Aorta (tissue), 5 donors: ENCODE results near the gene EIF3K. TPM values are rescaled to one million over a fixed set of nuclear protein-coding genes. Genes with fewer than 3 reads are reported as not detected.
"Not testable (repeated sequence)": the region's sequence is repeated elsewhere in the genome, so short reads cannot be mapped to it uniquely, and the experiment has no call there.

Experiments used
- ATAC-seq: fragments of 200-7000 bp; cut with Tn5 transposase; one replicate; pipeline ENCODE4 v1.9.1; 2022; ENCODE audit warnings: moderate library complexity; ENCODE audit not compliant: low FRiP score
- DNase-seq, 2 donors: peaks; one replicate each; pipeline ENCODE4 v3.0.0-alpha.2; 2020
- H3K27ac ChIP-seq, 2 donors: one replicate each; pipeline ENCODE4 v1.5.1; 2013; ENCODE audit warnings: low read length in 2 of 2, mild to moderate bottlenecking in 2 of 2, moderate library complexity in 2 of 2, control low read depth in 1 of 2, inconsistent platforms in 1 of 2, low read depth in 1 of 2
- H3K27me3 ChIP-seq, 2 donors: one replicate each; pipeline ENCODE4 v1.6.1; 2013; ENCODE audit warnings: control low read depth in 1 of 2, low read length in 1 of 2, mild to moderate bottlenecking in 1 of 2, moderate library complexity in 1 of 2; ENCODE audit not compliant: insufficient read depth in 2 of 2, control insufficient read depth in 1 of 2
- H3K36me3 ChIP-seq, 2 donors: one replicate each; pipeline ENCODE4 v1.6.1; 2013; ENCODE audit warnings: control low read depth in 1 of 2, low read length in 1 of 2, mild to moderate bottlenecking in 1 of 2; ENCODE audit not compliant: insufficient read depth in 2 of 2, control insufficient read depth in 1 of 2
- H3K4me1 ChIP-seq, 2 donors: one replicate each; pipeline ENCODE4 v1.6.1; 2013; ENCODE audit warnings: low read length in 2 of 2, control low read depth in 1 of 2, mild to moderate bottlenecking in 1 of 2, moderate library complexity in 1 of 2; ENCODE audit not compliant: insufficient read depth in 2 of 2, control insufficient read depth in 1 of 2
- H3K4me3 ChIP-seq, 2 donors: one replicate each; pipeline ENCODE4 v1.5.1; 2013; ENCODE audit warnings: low read length in 2 of 2, control low read depth in 1 of 2, mild to moderate bottlenecking in 1 of 2
- H3K9me3 ChIP-seq: one replicate; pipeline ENCODE4 v1.6.1; 2013; ENCODE audit warnings: mild to moderate bottlenecking, low read length; ENCODE audit not compliant: control insufficient read depth
- WGBS, 2 donors: extraction: QIAGEN DNeasy Blood & Tissue Kit; methylation state at CpG; one replicate each; pipeline ENCODE4 v1.1.7; 2013; 5-methylcytosine and 5-hydroxymethylcytosine counted together
- intact Hi-C, 2 donors: fragments of 100-400 bp; cut with DNase I; formaldehyde crosslinking; loops; one replicate each; pipeline versions ENCODE4 v1.14.2 to v1.15.0; 2022
- polyA plus RNA-seq, 2 donors: library from polyadenylated mRNA; stranded (reverse); fragments of 200-250 nt; gene quantifications; one replicate each; pipeline ENCODE4 v1.2.3, GENCODE V29; 2013
- total RNA-seq, 2 donors: library from RNA; stranded (reverse); fragmentation: NEBNext Ultra II Directional; extraction: Animal tissue kit (Norgen Biotek cat#: 25700); gene quantifications; one replicate each; pipeline ENCODE4 v1.2.1, GENCODE V29; 2021
- donor health status: healthy with polysubstance abuse.
- donor health status: Bipolar disorder and iron deficiency.
- donor health status: DM: no; HTN: no; CAD: no.
- donor health status: DM: no; HTN: no; CAD: no.
- donor health status: DM: yes; HTN: yes; CAD: no.

The EIF3K gene
- total and polyA plus RNA-seq, 4 donors: 171 to 445 (median 241) TPM

DNA sequence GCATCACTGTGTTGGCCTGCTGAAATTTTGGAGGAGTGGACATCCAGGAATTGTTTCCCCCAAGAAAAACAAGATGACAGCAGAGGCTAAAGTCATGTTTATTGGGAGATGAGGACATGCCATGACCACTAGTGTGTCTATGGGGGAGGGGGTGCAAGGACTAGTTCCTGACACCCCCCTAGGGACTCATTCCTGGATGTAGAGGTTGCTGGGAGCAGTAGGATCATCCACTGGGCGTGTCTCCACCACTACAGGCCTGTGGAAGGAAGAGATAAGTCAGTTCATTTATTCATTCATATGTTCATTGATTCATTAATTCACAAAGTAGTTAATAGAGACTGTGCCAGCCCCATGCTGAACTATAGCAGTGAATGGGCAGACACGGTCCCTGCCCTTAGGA lies 31.4 kb upstream of the EIF3K start:
- intact Hi-C loops: no loop called here
- 88 to 97% methylated on average over 2 of the region's 2 CpGs for WGBS, 2 donors
- H3K4me1 ChIP-seq: no peaks in the 10 kb centered on the region
- ATAC-seq (no peak), DNase-seq (no peak)
- H3K4me3 ChIP-seq: no peak overlapping the region
- no peak overlapping the region for H3K27ac ChIP-seq
- no peaks in the 10 kb centered on the region for H3K36me3 ChIP-seq
- no peaks in the 10 kb centered on the region for H3K27me3 ChIP-seq
- no peaks in the 10 kb centered on the region for H3K9me3 ChIP-seq

DNA sequence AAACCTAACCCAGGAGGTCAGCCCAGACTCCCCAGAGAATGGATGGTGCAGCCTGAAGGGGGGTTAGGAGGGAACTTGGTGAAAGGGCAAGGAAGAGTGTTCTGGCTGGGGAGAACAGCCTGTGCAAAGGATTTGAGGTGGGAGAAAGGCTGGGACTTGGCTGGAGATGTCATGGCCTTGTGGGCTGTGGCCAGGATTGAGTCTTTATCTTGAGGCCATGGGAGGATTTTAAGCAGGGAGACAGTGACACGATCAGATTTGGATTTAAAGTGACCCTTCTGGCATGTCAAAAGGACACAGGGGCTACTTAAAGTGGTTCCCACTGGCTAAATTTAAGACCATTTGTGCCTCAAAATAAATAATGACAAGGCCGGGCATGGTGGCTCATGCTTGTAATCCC lies 30.9 kb upstream of the EIF3K start:
- DNase-seq (no peak), ATAC-seq (no peak)
- H3K27me3 ChIP-seq: no peaks in the 10 kb centered on the region
- no peaks in the 10 kb centered on the region for H3K36me3 ChIP-seq
- no peaks in the 10 kb centered on the region for H3K4me1 ChIP-seq
- H3K27ac ChIP-seq: no peak overlapping the region
- H3K9me3 ChIP-seq: no peaks in the 10 kb centered on the region
- 77 to 81% methylated on average over 2 of the region's 2 CpGs for WGBS, 2 donors
- intact Hi-C loops: no loop called here
- no peak overlapping the region for H3K4me3 ChIP-seq

DNA sequence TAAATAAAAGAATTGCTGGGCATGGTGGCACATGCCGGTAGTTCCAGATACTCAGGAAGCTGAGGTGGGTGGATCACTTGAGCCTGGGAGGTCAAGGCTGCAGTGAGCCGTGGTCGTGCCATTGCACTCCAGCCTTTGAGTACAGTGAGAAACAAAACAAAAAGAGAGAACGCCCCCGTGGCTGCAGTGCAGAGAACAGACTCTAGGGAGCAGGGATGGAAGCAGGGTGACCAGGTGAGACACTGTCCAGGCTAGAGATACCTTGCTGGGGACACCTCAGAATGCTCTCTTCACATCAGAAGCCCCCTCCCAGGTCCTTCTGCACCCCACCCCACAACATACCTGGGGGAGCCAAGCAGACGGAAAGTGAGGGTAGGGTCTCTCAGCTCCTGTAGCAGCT lies 26.0 kb upstream of the EIF3K start:
- intact Hi-C loops: no loop called here
- Histone ChIP-seq H3K4me3 (no peak overlapping the region), H3K27ac (no peak overlapping the region), H3K27me3 (no peaks in the 10 kb centered on the region), H3K36me3 (no peaks in the 10 kb centered on the region), H3K9me3 (no peaks in the 10 kb centered on the region), H3K4me1 (no peaks in the 10 kb centered on the region)
- no peak for DNase-seq
- 62 to 70% methylated on average over 6 of the region's 6 CpGs for WGBS, 2 donors
- no peak for ATAC-seq

DNA sequence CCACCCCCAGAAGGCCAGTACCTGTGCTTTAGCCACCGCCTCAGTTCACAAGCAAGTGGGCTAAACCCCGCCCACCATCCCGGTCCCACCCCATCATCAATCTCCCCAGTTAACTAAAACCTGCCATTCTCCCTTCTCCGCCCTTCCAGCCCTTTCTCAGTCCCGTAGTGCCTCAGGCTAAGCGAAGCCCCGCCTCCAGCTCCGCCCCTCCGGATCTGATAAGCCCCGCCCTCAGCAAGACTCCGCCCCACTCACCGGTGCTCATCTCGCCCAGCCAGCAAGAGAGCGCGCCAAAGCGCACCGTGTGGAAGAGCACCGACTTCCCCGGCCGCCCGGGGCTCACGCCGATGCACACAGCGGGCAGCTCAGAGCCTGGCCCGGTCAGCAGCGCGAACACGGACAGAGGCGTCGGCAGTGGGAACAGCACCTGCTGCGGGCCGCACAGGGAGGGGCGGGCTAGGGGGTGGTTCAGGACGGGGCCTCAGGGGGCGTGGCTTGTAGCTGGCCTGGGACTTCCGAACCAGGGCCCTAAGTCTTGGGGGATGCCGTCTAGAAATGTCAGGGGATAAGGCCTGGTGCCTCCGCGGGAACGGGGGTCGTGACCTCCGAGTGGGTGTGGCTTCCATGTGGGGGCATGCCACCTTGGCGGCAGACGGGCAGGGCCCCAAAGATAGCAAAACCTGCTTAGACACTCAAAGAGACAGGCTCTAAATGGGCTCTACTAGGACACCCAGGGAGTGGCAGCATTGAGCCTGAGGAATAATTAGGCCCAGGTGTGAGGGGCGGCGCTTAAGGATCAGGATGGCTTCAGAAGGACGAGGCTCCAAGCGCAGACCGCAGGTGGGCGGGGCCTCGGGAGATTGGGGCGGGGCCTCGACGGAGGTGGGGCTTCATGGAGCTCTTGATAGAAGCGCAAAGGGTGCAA lies 22.7 kb upstream of the EIF3K start:
- ATAC-seq (no peak), DNase-seq (no peak)
- H3K36me3 ChIP-seq: no peaks in the 10 kb centered on the region
- intact Hi-C loops: no loop called here
- no peak overlapping the region for H3K4me3 ChIP-seq
- H3K27me3 ChIP-seq: no peaks in the 10 kb centered on the region
- no peaks in the 10 kb centered on the region for H3K9me3 ChIP-seq
- no peaks in the 10 kb centered on the region for H3K4me1 ChIP-seq
- 9 to 10% methylated on average over 54 to 55 of the region's 55 CpGs for WGBS, 2 donors
- no peak overlapping the region for H3K27ac ChIP-seq

DNA sequence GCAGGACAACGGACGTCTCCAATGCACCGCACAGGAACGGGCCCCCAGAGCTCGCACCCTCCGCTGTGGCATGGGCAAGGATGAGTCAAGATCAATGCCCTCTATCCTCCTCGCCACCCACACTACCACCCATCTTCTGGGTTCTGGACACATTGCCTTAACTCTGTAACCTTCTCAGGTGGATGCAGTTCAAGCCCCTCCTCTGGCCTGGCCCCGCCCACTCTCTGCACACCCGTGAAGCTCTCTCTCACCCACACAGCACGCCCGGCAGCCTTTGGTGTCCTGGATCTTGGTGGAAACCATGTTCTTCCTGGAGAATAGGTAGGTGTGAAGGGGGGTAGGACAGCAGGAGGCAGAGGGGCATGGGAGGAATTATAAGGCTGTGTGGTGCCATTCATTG lies 21.9 kb upstream of the EIF3K start:
- DNase-seq (no peak), ATAC-seq (no peak)
- WGBS, 2 donors: 82 to 85% methylated on average over 11 of the region's 11 CpGs
- intact Hi-C loops: no loop called here
- no peaks in the 10 kb centered on the region for H3K36me3 ChIP-seq
- no peak overlapping the region for H3K27ac ChIP-seq
- no peak overlapping the region for H3K4me3 ChIP-seq
- H3K27me3 ChIP-seq: no peaks in the 10 kb centered on the region
- no peaks in the 10 kb centered on the region for H3K4me1 ChIP-seq
- H3K9me3 ChIP-seq: no peaks in the 10 kb centered on the region

DNA sequence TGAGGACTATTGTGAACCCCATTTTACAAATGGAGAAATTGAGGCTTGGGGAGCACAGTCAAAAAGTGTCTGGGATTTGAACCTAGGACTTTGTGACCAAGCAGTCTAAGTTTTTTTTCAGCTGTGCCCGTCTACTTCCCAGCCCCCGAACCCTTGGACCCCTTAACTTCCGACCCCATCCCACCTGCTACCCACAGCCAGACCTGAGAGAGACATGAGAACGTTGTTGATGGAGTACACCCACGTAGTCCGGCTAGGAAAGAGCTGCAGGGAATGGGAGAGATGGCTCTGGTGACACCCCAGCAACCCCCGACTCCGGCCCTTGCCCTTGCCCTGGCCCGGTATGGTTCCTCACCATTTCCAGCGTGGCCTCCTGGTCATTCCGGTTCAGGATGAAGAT lies 19.3 kb upstream of the EIF3K start:
- DNase-seq: no peak
- no peak for ATAC-seq
- Histone ChIP-seq H3K27me3 (no peaks in the 10 kb centered on the region), H3K4me1 (no peaks in the 10 kb centered on the region), H3K27ac (no peak overlapping the region), H3K4me3 (no peak overlapping the region), H3K9me3 (no peaks in the 10 kb centered on the region), H3K36me3 (no peaks in the 10 kb centered on the region)
- intact Hi-C loops: no loop called here
- 85 to 87% methylated on average over 11 of the region's 11 CpGs for WGBS, 2 donors

DNA sequence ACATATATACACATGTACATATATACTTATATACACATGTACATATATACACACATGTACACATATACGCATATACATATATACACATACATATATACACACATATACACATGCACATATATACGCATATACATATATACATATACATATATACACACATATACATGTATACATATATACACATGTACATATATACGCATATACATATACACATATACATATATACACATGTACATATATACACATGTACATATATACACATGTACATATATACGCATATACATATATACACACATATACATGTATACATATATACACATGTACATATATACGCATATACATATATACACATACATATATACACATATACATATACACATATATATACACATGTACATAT lies 16.1 kb upstream of the EIF3K start:
- H3K4me3 ChIP-seq, H3K27me3 ChIP-seq, intact Hi-C loops, DNase-seq, H3K9me3 ChIP-seq, ATAC-seq, H3K36me3 ChIP-seq, H3K27ac ChIP-seq, H3K4me1 ChIP-seq: not testable (repeated sequence)
- 95 to 96% methylated on average over 5 of the region's 5 CpGs for WGBS, 2 donors

DNA sequence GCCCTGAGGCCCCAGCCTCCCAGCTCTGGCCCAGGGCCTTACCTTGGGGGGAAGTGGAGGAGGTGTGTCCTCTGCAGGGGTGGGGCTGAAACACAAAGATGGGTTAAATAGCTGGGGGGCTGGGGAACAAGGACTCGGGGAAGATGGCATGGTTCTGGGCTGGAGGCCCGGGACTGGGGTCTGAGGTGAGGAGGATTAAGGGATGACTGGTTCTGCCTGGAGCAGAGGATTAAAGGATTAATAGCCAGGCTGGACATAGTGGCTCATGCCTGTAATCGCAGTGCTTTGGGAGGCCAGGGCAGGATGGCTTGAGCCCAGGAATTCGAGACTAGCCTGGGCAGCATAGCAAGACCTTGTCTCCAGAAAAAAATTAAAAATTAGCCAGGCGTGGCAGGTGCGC lies 12.9 kb upstream of the EIF3K start:
- 84 to 86% methylated on average over 6 of the region's 6 CpGs for WGBS, 2 donors
- no peak overlapping the region for H3K27ac ChIP-seq
- no peaks in the 10 kb centered on the region for H3K27me3 ChIP-seq
- no peak for ATAC-seq
- H3K9me3 ChIP-seq: no peaks in the 10 kb centered on the region
- intact Hi-C loops: no loop called here
- no peaks in the 10 kb centered on the region for H3K4me1 ChIP-seq
- H3K4me3 ChIP-seq: no peak overlapping the region
- DNase-seq: no peak
- H3K36me3 ChIP-seq: no peaks in the 10 kb centered on the region

DNA sequence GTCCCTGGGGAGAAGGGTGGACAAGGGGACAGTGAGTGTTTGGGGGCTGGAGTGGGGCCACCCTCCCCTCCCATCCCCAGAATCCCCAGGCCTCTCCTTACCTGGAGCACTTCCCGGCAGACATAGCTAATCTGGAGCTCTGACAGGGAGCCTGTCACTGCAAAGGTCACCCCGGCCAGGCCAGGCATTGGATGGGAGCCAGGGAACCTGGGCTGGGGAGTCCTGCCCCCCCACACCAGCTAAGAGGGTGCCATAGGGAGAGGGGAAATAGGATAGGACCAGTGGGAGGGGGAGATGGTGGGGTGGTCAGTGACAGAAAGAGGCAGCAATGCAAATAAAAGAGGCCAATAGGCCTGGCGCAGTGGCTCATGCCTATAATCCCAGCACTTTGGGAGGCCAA lies 4.7 kb upstream of the EIF3K start:
- no peak overlapping the region for H3K4me3 ChIP-seq
- no peaks in the 10 kb centered on the region for H3K4me1 ChIP-seq
- H3K9me3 ChIP-seq: no peaks in the 10 kb centered on the region
- WGBS, 2 donors: 57 to 77% methylated on average over 3 of the region's 3 CpGs
- DNase-seq (no peak), ATAC-seq (no peak)
- no peak overlapping the region for H3K27ac ChIP-seq
- H3K36me3 ChIP-seq: no peaks in the 10 kb centered on the region
- no peaks in the 10 kb centered on the region for H3K27me3 ChIP-seq
- intact Hi-C loops: no loop called here
